Trophoblast cell (in vitro differentiated cells and primary cell): ENCODE data around the gene MED12L.

Source experiments
- DNase-seq, 2 donors: peaks; one replicate each; pipeline ENCODE4 v3.0.0-alpha.2; 2016
- H2AFZ ChIP-seq: 2 replicates; pipeline ENCODE4 v1.6.1; 2013; ENCODE audit warnings: low read length, moderate library complexity, mild to moderate bottlenecking; ENCODE audit not compliant: insufficient read depth, poor library complexity
- H2AK5ac ChIP-seq: 2 replicates; pipeline ENCODE4 v1.6.1; 2013; ENCODE audit warnings: mild to moderate bottlenecking, low read length
- H2BK120ac ChIP-seq: 2 replicates; pipeline ENCODE4 v1.6.1; 2013; ENCODE audit warnings: low read length, mild to moderate bottlenecking, moderate library complexity; ENCODE audit not compliant: insufficient read depth, poor library complexity
- H2BK12ac ChIP-seq: 2 replicates; pipeline ENCODE4 v1.6.1; 2013; ENCODE audit warnings: mild to moderate bottlenecking, low read length, moderate library complexity
- H2BK5ac ChIP-seq: 2 replicates; pipeline ENCODE4 v1.6.1; 2013; ENCODE audit warnings: low read length, low read depth, moderate library complexity, mild to moderate bottlenecking; ENCODE audit not compliant: poor library complexity
- H3K14ac ChIP-seq: 2 replicates; pipeline ENCODE4 v1.6.1; 2013; ENCODE audit warnings: mild to moderate bottlenecking, low read length
- H3K18ac ChIP-seq: 2 replicates; pipeline ENCODE4 v1.6.1; 2013; ENCODE audit warnings: mild to moderate bottlenecking, low read length
- H3K23ac ChIP-seq: 2 replicates; pipeline ENCODE4 v1.6.1; 2013; ENCODE audit warnings: low read length
- H3K27ac ChIP-seq: 2 replicates; pipeline ENCODE4 v1.5.1; 2013; ENCODE audit warnings: low read depth, mild to moderate bottlenecking, inconsistent platforms, low read length, moderate library complexity
- H3K27me3 ChIP-seq: 2 replicates; pipeline ENCODE4 v1.6.1; 2013; ENCODE audit warnings: inconsistent platforms, mild to moderate bottlenecking, low read length, moderate library complexity; ENCODE audit not compliant: insufficient read depth
- H3K36me3 ChIP-seq, 2 experiments: 1 replicate in 1 of 2; 2 replicates in 1 of 2; pipeline ENCODE4 v1.6.1; 2013; ENCODE audit warnings: low read length in 2 of 2, mild to moderate bottlenecking in 2 of 2, moderate library complexity in 1 of 2; ENCODE audit not compliant: insufficient read depth in 2 of 2, control insufficient read depth in 1 of 2
- H3K4ac ChIP-seq: 2 replicates; pipeline ENCODE4 v1.6.1; 2013; ENCODE audit warnings: low read depth, mild to moderate bottlenecking, low read length, moderate library complexity
- H3K4me1 ChIP-seq, 2 experiments: 1 replicate in 1 of 2; 2 replicates in 1 of 2; pipeline ENCODE4 v1.6.1; 2013; ENCODE audit warnings: low read length in 2 of 2, mild to moderate bottlenecking in 2 of 2, moderate library complexity in 1 of 2; ENCODE audit not compliant: insufficient read depth in 2 of 2, control insufficient read depth in 1 of 2
- H3K4me2 ChIP-seq: 2 replicates; pipeline ENCODE4 v1.6.1; 2013; ENCODE audit warnings: inconsistent platforms, mild to moderate bottlenecking, low read length, moderate library complexity
- H3K4me3 ChIP-seq: 2 replicates; pipeline ENCODE4 v1.5.1; 2013; ENCODE audit warnings: mild to moderate bottlenecking, low read depth, low read length, inconsistent platforms
- H3K79me1 ChIP-seq: one replicate; pipeline ENCODE4 v1.6.1; 2013; ENCODE audit warnings: low read length
- H3K79me2 ChIP-seq: 2 replicates; pipeline ENCODE4 v1.6.1; 2013; ENCODE audit warnings: low read length, mild to moderate bottlenecking; ENCODE audit not compliant: control insufficient read depth, insufficient read depth, poor library complexity
- H3K9ac ChIP-seq: 2 replicates; pipeline ENCODE4 v1.6.1; 2013; ENCODE audit warnings: mild to moderate bottlenecking, low read length
- H3K9me3 ChIP-seq: 2 replicates; pipeline ENCODE4 v1.6.1; 2013; ENCODE audit warnings: low read depth, mild to moderate bottlenecking, control low read depth, inconsistent platforms, low read length; ENCODE audit not compliant: insufficient read depth
- H4K12ac ChIP-seq: 2 replicates; pipeline ENCODE4 v1.6.1; 2013; ENCODE audit warnings: low read depth, mild to moderate bottlenecking, low read length, moderate library complexity
- H4K8ac ChIP-seq: 2 replicates; pipeline ENCODE4 v1.6.1; 2013; ENCODE audit warnings: low read depth, mild to moderate bottlenecking, low read length, moderate library complexity
- H4K91ac ChIP-seq: one replicate; pipeline ENCODE4 v1.6.1; 2013; ENCODE audit warnings: low read depth, mild to moderate bottlenecking, low read length, moderate library complexity
- WGBS: extraction: QIAGEN DNeasy Blood & Tissue Kit; methylation state at CpG from one replicate; pipeline ENCODE4 v1.1.7; 2013; ENCODE audit warnings: missing lambda C conversion rate; ENCODE audit not compliant: insufficient read length, insufficient coverage; ENCODE audit errors: extremely low coverage; 5-methylcytosine and 5-hydroxymethylcytosine counted together

The MED12L gene

GRCh38 chr3:151430821-151431484, 345.5 kb downstream of the MED12L start:
- no peak overlapping the region for H3K23ac ChIP-seq
- H3K36me3 ChIP-seq = peaks cover 8 to 16% of the 10 kb centered on the region in 2 experiments
- no peak overlapping the region for H3K27ac ChIP-seq
- DNase-seq = no peak
- H2AFZ ChIP-seq = no peak overlapping the region
- no peak overlapping the region for H2BK12ac ChIP-seq
- no peaks in the 10 kb centered on the region for H3K79me2 ChIP-seq
- H3K4me3 ChIP-seq = no peak overlapping the region
- H2BK120ac ChIP-seq = no peak overlapping the region
- H3K4ac ChIP-seq = no peak overlapping the region
- H4K91ac ChIP-seq = no peak overlapping the region
- no peaks in the 10 kb centered on the region for H3K9me3 ChIP-seq
- no peak overlapping the region for H3K4me2 ChIP-seq
- no peak overlapping the region for H3K9ac ChIP-seq
- no peak overlapping the region for H2AK5ac ChIP-seq
- no peak overlapping the region for H2BK5ac ChIP-seq
- H3K18ac ChIP-seq = no peak overlapping the region
- H4K8ac ChIP-seq = no peak overlapping the region
- H4K12ac ChIP-seq = no peak overlapping the region
- no peak overlapping the region for H3K14ac ChIP-seq
- no peaks in the 10 kb centered on the region for H3K79me1 ChIP-seq
- H3K27me3 ChIP-seq = no peaks in the 10 kb centered on the region
- no CpG with 5 or more reads among the region's 5 CpGs for WGBS
- no peaks in the 10 kb centered on the region for H3K4me1 ChIP-seq

- Histone ChIP-seq H3K9ac (no peak overlapping the region), H3K79me2 (no peaks in the 10 kb centered on the region), H3K23ac (no peak overlapping the region), H2BK120ac (no peak overlapping the region), H3K27ac (no peak overlapping the region), H2BK5ac (no peak overlapping the region), H2AFZ (no peak overlapping the region), H3K4me1 (no peaks in the 10 kb centered on the region), H3K27me3 (no peaks in the 10 kb centered on the region), H4K12ac (no peak overlapping the region), H2AK5ac (no peak overlapping the region), H3K4me2 (no peak overlapping the region), H3K14ac (no peak overlapping the region), H4K8ac (no peak overlapping the region), H3K79me1 (no peaks in the 10 kb centered on the region), H3K18ac (no peak overlapping the region), H3K9me3 (no peaks in the 10 kb centered on the region), H3K4me3 (no peak overlapping the region), H3K36me3 (peaks cover 8 to 16% of the 10 kb centered on the region in 2 experiments), H3K4ac (no peak overlapping the region), H2BK12ac (no peak overlapping the region), H4K91ac (no peak overlapping the region)
- WGBS = no CpG with 5 or more reads among the region's 3 CpGs
- peak in 1 of 2 donors; percentile 45 for DNase-seq
These were observed 346.5 kb downstream of the MED12L start for GRCh38 chr3:151431940-151432339.

- no peak overlapping the region for H2BK5ac ChIP-seq
- no peaks in the 10 kb centered on the region for H3K9me3 ChIP-seq
- no peak overlapping the region for H3K4me2 ChIP-seq
- no peak overlapping the region for H2BK120ac ChIP-seq
- no peak overlapping the region for H2AK5ac ChIP-seq
- no CpG with 5 or more reads among the region's 7 CpGs for WGBS
- no peaks in the 10 kb centered on the region for H3K27me3 ChIP-seq
- no peak overlapping the region for H3K14ac ChIP-seq
- H2AFZ ChIP-seq = no peak overlapping the region
- no peak overlapping the region for H4K91ac ChIP-seq
- no peak overlapping the region for H4K12ac ChIP-seq
- no peaks in the 10 kb centered on the region for H3K4me1 ChIP-seq
- no peaks in the 10 kb centered on the region for H3K79me2 ChIP-seq
- H2BK12ac ChIP-seq = no peak overlapping the region
- H3K23ac ChIP-seq = no peak overlapping the region
- no peak overlapping the region for H3K4me3 ChIP-seq
- no peak for DNase-seq
- H3K18ac ChIP-seq = no peak overlapping the region
- H3K27ac ChIP-seq = no peak overlapping the region
- H3K36me3 ChIP-seq = peaks cover 8 to 16% of the 10 kb centered on the region in 2 experiments
- H3K9ac ChIP-seq = no peak overlapping the region
- no peak overlapping the region for H4K8ac ChIP-seq
- no peak overlapping the region for H3K4ac ChIP-seq
- H3K79me1 ChIP-seq = no peaks in the 10 kb centered on the region
These were observed 347.3 kb downstream of the MED12L start for GRCh38 chr3:151432616-151433372.

GRCh38 chr3:151434151-151434890, 348.9 kb downstream of the MED12L start:
- no peak overlapping the region for H3K27ac ChIP-seq
- H3K23ac ChIP-seq = no peak overlapping the region
- H4K8ac ChIP-seq = no peak overlapping the region
- H2BK5ac ChIP-seq = no peak overlapping the region
- H3K18ac ChIP-seq = no peak overlapping the region
- no peak overlapping the region for H4K12ac ChIP-seq
- H3K4me2 ChIP-seq = no peak overlapping the region
- no peak overlapping the region for H3K4ac ChIP-seq
- H3K79me2 ChIP-seq = no peaks in the 10 kb centered on the region
- H3K14ac ChIP-seq = no peak overlapping the region
- no peaks in the 10 kb centered on the region for H3K27me3 ChIP-seq
- no peak overlapping the region for H2BK12ac ChIP-seq
- peaks cover 4 to 12% of the 10 kb centered on the region in 2 experiments for H3K36me3 ChIP-seq
- peak in 1 of 2 donors; percentile 23 for DNase-seq
- H3K79me1 ChIP-seq = no peaks in the 10 kb centered on the region
- no peak overlapping the region for H2AK5ac ChIP-seq
- no peak overlapping the region for H2AFZ ChIP-seq
- H3K9ac ChIP-seq = no peak overlapping the region
- no peak overlapping the region for H2BK120ac ChIP-seq
- H3K4me1 ChIP-seq = no peaks in the 10 kb centered on the region
- H3K4me3 ChIP-seq = no peak overlapping the region
- WGBS = no CpG with 5 or more reads among the region's 1 CpG
- no peak overlapping the region for H4K91ac ChIP-seq
- H3K9me3 ChIP-seq = no peaks in the 10 kb centered on the region
